ENCODE measurements around the gene BMP15.

Gene BMP15

GRCh38 chrX:50910685-50911176 lies at the start of gene BMP15:
BMP15 (plus strand) TSS chrX:50910735; CDS start chrX:50910784, 49 bp downstream.
- in situ Hi-C loops (cut with MboI; ENCODE audit: low sequenced_read_pairs) = no loop called here

DNA sequence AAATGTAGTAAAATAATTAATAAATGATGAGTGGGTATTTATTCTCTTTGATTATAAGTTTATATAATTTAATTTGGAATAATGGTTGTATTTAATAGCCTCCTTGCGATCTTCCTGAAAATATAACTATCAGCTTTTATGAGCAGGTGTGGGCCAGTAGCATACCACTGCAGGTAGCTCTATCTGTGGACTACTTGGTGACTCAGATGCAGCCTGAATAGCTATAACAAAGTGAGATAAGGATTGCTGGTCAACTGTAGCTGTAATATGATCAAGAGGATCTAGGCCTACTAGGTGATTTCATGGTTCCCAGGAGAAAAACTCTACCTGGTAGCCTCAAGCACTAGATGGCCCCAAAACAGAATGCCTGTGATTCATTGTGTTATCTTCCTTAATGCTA lies 47.1 kb upstream of the BMP15 start:
- in situ Hi-C loops (cut with MboI; ENCODE audit: low sequenced_read_pairs) = no loop called here

GRCh38 chrX:50865311-50865710 lies 45.2 kb upstream of the BMP15 start:
- in situ Hi-C loops (cut with MboI; ENCODE audit: low sequenced_read_pairs) = no loop called here

DNA sequence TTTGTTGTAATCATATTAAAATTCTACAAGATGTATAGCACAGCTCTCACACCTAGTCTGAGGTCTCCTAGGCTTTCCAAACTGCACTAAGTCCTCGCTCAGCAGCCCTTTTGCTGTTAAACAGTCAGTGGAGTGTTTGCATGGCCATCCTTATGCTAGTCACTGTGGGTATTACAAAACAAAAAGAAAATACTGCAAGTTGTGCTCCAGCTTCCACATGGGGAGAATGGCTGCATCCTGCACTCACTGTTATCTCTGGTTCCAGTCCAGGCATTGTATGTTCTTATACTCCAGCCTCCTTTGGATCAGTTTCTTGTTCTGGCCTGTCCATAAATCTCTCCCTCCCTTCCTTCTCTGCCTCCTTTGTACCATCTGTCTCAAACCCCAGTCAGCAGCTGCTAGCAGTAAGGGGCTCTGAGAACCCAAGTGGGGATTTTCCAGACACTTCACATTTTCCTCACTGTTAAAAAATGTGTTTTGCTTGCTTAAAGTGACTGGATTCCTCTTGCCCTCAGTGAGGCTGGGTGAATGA lies 38.5 kb upstream of the BMP15 start:
- in situ Hi-C loops (cut with MboI; ENCODE audit: low sequenced_read_pairs) = no loop called here

DNA sequence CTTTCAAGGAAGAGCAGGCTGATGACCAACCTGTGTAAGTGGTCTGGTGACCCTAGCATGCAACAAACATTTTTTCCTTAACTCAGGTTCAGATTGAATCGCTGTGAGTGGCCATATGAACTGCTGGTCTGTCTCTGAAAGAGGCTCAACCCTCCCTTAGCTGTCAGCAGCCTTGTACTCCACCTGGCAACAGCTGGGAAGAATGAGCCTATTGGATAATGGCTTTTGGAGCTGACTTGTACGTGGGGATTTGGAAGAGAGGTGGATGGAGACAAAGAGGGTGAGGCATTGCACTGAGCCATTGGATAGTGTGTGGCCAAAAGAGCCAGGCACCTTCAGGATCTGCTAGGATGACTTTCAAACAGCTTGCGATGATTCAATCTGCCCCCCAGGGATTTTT lies 35.7 kb upstream of the BMP15 start:
- in situ Hi-C loops (cut with MboI; ENCODE audit: low sequenced_read_pairs) = no loop called here

- in situ Hi-C loops (cut with MboI; ENCODE audit: low sequenced_read_pairs) = no loop called here
These were observed 34.0 kb upstream of the BMP15 start for GRCh38 chrX:50876551-50876950.

DNA sequence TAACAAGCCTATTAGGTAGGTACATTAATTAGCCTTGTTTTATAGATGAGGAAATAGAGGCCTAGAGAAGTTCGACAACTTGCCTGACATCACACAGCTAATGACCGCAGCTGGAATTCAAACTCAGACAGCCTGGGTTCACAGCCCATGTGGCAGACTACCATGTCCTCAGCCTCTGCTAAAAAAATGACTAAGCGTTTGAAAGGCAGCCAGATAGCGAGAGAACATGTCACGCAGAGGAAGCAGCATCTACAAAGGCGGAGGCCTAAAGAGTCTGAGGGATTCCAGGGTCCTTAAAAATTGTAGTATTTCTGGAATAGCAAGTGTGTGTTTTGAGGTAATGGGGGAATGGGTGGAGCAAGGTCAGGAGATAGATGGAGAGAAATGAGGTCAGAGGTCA lies 33.2 kb upstream of the BMP15 start:
- in situ Hi-C loops (cut with MboI; ENCODE audit: low sequenced_read_pairs) = no loop called here

DNA sequence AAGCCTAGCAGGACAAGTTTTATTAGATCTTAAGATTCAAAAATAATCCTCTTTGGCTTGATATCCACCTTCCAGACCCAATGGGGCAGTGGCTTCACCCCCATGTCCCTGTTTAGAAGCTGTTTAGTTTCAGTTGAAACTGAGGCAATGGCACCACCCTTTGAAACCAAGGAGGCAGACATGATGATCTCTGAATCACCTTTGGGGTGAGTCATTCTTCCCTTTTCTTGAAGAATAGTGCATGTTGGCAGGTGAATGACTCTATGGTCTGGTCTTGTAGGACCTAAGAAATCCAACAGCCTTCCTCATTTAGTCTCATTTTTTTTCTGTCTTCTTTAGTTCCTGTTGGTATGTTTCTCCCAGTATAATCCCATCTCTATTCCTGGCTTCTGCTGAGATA lies 29.5 kb upstream of the BMP15 start:
- in situ Hi-C loops (cut with MboI; ENCODE audit: low sequenced_read_pairs) = no loop called here

- in situ Hi-C loops (cut with MboI; ENCODE audit: low sequenced_read_pairs) = no loop called here
These were observed 21.7 kb upstream of the BMP15 start for GRCh38 chrX:50888884-50889283.

DNA sequence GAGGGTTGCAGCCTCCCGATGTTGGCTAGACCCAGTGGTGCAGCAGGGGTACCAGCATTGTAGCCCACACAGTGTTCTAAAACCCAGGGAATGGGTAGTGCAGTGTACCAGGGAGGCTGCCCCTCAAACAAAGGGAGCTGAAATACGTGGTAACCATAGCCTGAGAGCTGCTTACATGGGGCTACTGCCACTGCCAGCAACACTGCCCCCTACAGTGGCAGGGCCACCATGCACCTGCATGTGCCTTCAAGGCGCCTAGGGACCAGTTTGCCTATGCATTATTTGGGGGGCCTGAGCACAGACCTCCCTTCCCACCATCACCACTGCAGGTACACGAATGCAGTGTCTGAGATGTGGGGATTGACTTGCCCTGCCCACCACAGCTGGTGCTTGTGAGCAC lies 21.0 kb upstream of the BMP15 start:
- in situ Hi-C loops (cut with MboI; ENCODE audit: low sequenced_read_pairs) = no loop called here

DNA sequence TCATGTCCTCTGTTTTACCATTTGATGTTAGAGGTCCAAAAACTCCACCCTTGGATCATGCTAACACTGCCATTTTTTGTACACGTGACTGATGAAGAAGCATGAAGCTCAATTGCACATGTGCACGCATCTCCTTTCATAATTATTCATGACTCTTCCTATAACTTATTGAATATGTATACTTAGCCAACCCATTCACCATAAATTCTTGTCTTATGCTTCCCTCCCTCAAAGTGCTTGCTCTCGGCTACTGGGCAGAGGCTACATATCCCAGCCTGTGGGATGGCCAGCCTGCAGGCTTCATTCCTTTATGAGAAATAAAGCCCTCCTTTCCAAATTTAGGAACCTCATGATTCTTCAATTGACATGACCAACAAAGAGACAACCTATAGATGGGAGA lies 17.5 kb upstream of the BMP15 start:
- in situ Hi-C loops (cut with MboI; ENCODE audit: low sequenced_read_pairs) = no loop called here

DNA sequence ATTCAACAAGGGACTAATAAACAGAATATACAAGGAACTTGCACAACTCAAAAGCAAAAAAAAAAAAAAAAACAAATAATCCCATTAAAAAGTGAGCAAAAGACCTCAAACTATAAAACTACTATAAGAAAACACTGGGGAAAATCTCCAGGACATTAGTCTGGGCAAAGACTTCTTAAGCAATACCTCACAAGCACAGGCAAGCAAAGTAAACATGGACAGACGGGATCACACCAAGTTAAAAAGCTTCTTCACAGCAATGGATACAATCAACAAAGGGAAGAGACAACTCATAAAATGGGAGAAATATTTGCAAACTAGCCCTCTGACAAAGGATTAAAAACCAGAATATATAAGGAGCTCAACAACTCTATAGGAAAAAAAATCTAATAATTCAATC lies 17.1 kb upstream of the BMP15 start:
- in situ Hi-C loops (cut with MboI; ENCODE audit: low sequenced_read_pairs) = no loop called here

DNA sequence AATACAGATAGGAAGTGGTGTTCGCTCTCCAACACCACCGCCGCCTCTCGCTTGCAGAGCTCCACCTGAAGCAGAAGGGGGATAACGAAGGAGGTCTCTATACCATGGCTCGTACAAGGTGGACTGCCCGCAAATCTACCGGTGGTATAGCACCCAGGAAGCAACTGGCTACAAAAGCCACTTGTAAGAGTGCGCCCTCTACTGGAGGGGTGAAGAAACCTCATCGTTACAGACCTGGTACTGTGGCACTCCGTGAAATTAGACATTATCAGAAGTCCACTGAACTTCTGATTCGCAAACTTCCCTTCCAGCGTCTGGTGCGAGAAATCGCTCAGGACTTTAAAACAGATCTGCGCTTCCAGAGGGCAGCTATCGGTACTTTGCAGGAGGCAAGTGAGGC lies 5.2 kb upstream of the BMP15 start:
- in situ Hi-C loops (cut with MboI; ENCODE audit: low sequenced_read_pairs) = no loop called here

- in situ Hi-C loops (cut with MboI; ENCODE audit: low sequenced_read_pairs) = no loop called here
These were observed 3.0 kb downstream of the BMP15 start for GRCh38 chrX:50913520-50913919.

GRCh38 chrX:50920132-50920531 lies 9.6 kb downstream of the BMP15 start:
- in situ Hi-C loops (cut with MboI; ENCODE audit: low sequenced_read_pairs) = no loop called here

DNA sequence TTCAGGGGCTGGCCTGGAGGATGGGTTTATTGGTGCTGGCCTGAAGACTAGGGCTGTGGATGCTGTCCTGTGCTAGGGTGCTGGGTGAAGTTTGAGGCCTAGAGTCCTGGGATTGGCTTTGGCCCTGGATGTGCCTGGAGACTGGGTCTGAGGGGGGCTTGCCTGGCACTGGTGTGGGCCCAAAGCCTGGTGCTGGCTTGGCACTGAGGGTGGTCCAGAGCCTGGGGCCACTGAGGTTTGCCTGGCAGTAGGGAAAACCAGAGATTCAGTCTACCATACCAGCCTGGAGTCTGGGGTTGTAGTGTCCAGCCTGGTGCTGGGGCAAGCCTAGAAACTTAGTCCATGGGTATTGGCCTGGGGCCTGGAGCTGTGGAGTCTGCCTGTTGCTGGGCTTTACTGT lies 16.6 kb downstream of the BMP15 start:
- in situ Hi-C loops (cut with MboI; ENCODE audit: low sequenced_read_pairs) = no loop called here

DNA sequence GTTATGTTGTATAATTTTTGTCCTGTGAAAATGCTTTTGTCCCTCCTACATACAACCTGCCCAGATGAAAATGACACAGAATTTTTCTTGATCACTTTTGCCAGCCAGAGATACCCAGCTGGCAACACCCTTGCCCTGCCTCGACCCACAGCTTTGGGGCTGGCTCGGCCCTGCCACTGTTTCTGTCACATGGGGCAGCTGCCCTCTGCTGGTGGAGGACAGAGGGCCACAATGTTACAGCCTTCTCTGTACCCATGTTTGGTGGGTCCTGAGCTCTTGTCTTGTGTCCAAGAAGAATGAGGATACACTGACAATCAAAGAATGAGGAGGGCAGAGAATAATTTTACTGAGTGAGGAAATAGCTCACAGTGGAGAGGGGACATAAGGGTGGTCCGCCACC lies 31.1 kb downstream of the BMP15 start:
- in situ Hi-C loops (cut with MboI; ENCODE audit: low sequenced_read_pairs) = no loop called here

GRCh38 chrX:50942471-50942870 lies 31.9 kb downstream of the BMP15 start:
- in situ Hi-C loops (cut with MboI; ENCODE audit: low sequenced_read_pairs) = no loop called here

DNA sequence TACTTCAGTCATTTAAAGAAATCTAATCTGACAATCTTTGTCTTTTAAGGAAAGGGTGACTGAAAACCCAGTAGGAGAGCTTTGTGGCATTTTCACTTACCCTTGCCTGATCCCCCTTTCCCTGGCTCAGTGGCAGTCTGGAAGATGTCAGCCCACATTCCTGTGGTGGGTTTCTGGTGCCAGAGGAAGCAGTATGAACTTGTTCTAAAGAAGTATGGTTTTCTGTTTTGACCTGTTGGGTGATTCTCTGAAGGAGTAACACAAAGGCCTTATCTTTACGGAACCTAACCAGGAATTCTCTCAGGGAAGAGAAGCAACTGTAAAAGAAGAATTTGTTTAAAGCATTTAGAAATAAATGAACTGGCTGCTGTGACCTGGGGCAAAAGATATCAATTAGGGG lies 41.9 kb downstream of the BMP15 start:
- in situ Hi-C loops (cut with MboI; ENCODE audit: low sequenced_read_pairs) = no loop called here

DNA sequence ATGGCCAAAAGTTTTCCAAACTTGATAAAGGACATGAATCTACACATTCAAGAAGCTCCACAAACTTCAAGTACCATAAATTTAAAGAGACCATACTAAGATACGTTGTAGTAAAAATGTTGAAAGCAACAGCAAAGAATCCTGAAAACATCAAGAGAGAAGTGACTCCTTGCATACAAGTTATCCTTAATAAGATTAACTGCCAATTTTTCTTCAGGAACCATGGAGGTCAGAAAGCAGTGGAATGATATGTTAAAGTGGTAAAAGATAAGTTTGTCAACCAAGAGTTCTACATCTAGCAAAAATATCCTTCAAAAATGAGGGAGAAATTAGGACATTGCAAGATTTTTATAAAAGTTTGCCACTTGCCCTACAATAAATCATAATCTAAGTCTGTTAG lies 43.3 kb downstream of the BMP15 start:
- in situ Hi-C loops (cut with MboI; ENCODE audit: low sequenced_read_pairs) = no loop called here

DNA sequence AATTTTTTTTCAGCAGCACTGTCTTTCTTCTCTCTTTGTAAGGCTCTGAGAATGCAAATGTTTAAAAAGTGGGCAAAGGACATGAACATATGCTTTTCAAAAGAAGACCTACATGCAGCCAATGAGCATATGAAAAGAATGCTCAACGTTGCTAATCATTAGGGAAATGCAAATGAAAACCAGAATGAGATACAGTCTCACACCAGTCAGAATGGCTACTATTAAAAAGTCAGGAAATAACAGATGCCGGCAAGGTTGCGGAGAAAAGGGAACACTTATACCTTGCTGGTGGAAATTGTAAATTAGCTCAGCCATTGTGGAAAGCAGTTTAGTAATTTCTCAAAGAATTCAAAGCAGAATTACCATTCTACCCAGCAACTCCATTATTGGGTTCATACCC lies 51.6 kb downstream of the BMP15 start:
- in situ Hi-C loops (cut with MboI; ENCODE audit: low sequenced_read_pairs) = no loop called here

- in situ Hi-C loops (cut with MboI; ENCODE audit: low sequenced_read_pairs) = no loop called here
These were observed 53.3 kb downstream of the BMP15 start for GRCh38 chrX:50963842-50964241.
